ENCODE data around the gene MBTPS1.

DNA sequence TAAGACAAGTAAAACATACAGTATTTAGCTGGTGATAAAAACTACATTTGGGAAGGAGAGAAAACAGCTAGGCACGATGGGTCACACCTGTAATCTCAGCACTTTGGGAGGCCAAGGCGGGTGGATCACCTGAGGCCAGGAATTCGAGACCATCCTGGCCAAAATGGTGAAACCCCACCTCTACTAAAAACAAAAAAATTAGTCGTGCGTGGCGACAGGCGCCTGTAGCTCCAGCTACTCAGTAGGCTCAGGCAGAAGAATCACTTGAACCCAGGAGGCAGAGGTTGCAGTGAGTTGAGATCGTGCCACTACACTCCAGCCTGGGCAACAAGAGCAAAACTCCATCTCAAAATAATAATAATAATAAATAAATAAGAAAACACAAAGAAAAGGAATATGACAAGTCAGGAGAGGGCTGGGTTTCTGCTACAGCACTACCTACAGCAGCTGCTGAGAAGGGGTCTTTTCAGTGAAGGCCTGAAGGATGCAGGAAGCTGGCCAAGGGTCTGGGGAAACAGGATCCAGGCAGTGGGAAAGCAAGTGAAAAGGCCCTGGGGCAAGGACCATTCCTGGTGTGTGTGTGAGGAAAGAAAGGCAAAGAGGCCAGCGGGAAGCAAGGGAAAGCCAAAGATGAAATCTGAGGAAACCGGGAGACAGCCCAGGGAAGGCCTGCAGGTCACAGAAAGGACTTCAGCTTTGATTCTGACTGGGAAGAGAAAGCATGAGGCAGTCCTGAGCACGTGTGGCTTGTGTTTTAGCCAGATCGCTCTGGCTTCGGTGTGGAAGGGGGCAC is 10.6 kb downstream of the MBTPS1 start:
- TF ChIP-seq TAF1 (IDR thresholded peaks at IDR 0.05; ENCODE audit: low read depth, low read length) = no peak
- no peak for TF ChIP-seq POLR2A (IDR thresholded peaks at IDR 0.05; ENCODE audit: low read depth, low read length)
- no peak for TF ChIP-seq POLR2AphosphoS5 (IDR thresholded peaks at IDR 0.05; ENCODE audit: low read depth, low read length)

All from GM12891 (cell line).